Measurements from ENCODE around the gene SNX32. TPM values are rescaled to one million over a fixed set of nuclear protein-coding genes. Genes with fewer than 3 reads are reported as not detected.

SNX32 gene
- total and polyA plus RNA-seq, 2 of the 13 experiments (the other 11 are each of a cell fraction or from before 2014, with no cell fraction given): 0.09 to 0.34 TPM

GRCh38 chr11:65857853-65858680 lies 24.3 kb downstream of the SNX32 start, which contains the start of gene CFL1 (continued):
- TF ChIP-seq ZFP1 (CRISPR knock-in tag; IDR thresholded peaks at IDR 0.05) (0 out of 2 replicates have a peak, but pooled peaks have one; percentile 41), ZNF850 (CRISPR knock-in tag; conservative IDR thresholded peaks at IDR 0.05) (0 out of 2 replicates have a peak, but pooled peaks have one; percentile 14), ZNF691 (CRISPR knock-in tag; IDR thresholded peaks at IDR 0.05; ENCODE audit: borderline replicate concordance, low read depth) (peak; percentile 87; the same call in 1 of the 2 replicates), YEATS4 (CRISPR knock-in tag; IDR thresholded peaks at IDR 0.05; ENCODE audit: borderline replicate concordance) (peak; percentile 57; the same call in 1 of the 2 replicates), IRF2 (CRISPR knock-in tag; IDR thresholded peaks at IDR 0.05) (peak; percentile 89), ZBTB14 (CRISPR knock-in tag; IDR thresholded peaks at IDR 0.05) (peak; percentile 35; the same call in 1 of the 2 replicates), ZFP91 (CRISPR knock-in tag; IDR thresholded peaks at IDR 0.05; ENCODE audit: borderline replicate concordance) (peak; percentile 65), ZNF773 (CRISPR knock-in tag; IDR thresholded peaks at IDR 0.05; ENCODE audit: borderline replicate concordance) (no peak), ZNF563 (CRISPR knock-in tag; IDR thresholded peaks at IDR 0.05) (peak; percentile 91), ZFP36L1 (CRISPR knock-in tag; IDR thresholded peaks at IDR 0.05) (peak; percentile 78; the same call in 1 of the 2 replicates), ADNP (CRISPR knock-in tag; IDR thresholded peaks at IDR 0.05) (no peak), SCMH1 (CRISPR knock-in tag; IDR thresholded peaks at IDR 0.05; ENCODE audit: borderline replicate concordance) (no peak), HMGA1 (CRISPR knock-in tag; conservative IDR thresholded peaks at IDR 0.05) (no peak), ZIK1 (CRISPR knock-in tag; IDR thresholded peaks at IDR 0.05; ENCODE audit: borderline replicate concordance, low read depth) (peak; percentile 70; the same call in 1 of the 2 replicates), ZNF383 (CRISPR knock-in tag; IDR thresholded peaks at IDR 0.05; ENCODE audit: borderline replicate concordance) (peak; percentile 62; the same call in 1 of the 2 replicates), BCLAF1 (IDR thresholded peaks at IDR 0.05) (no peak), DMTF1 (CRISPR knock-in tag; IDR thresholded peaks at IDR 0.05) (no peak), ZNF160 (CRISPR knock-in tag; IDR thresholded peaks at IDR 0.05) (peak; percentile 64; the same call in 1 of the 2 replicates), HOXA3 (CRISPR knock-in tag; IDR thresholded peaks at IDR 0.05) (peak; percentile 87), ELF3 (CRISPR knock-in tag; IDR thresholded peaks at IDR 0.05) (peak; percentile 82)
